ENCODE measurements around the gene HOXB5. TPM values are rescaled to one million over a fixed set of nuclear protein-coding genes. Genes with fewer than 3 reads are reported as not detected.

The HOXB5 gene
- total RNA-seq, 2 experiments from 2014 or later, result not detected

- Mint-ChIP-seq H3K27ac (no peak overlapping the region), H3K27me3 (peaks cover 99% of the 10 kb centered on the region), H3K4me3 (no peak overlapping the region), H3K9me3 (no peaks in the 10 kb centered on the region), H3K4me1 (ENCODE audit: low read depth) (peaks cover 23% of the 10 kb centered on the region), H3K36me3 (ENCODE audit: low read depth) (no peaks in the 10 kb centered on the region)
- POLR2A ChIA-PET, result interaction anchor here (1.3 kb wide), 1 partner anchor 8 kb away, joined by 3 read pairs; no protein-coding TSS in a partner anchor
- peaks cover 0 to 14% of the 10 kb centered on the region in 2 experiments for H3K9me3 ChIP-seq (ENCODE audit: control insufficient read depth in 1 of 2, insufficient read depth in 1 of 2, low read length in 2 of 2)
- no peaks in the 10 kb centered on the region for H3K36me3 ChIP-seq (ENCODE audit: insufficient read depth, low read length)
- intact Hi-C loops (cut with DNase I, micrococcal nuclease), result no loop called here
- CTCF ChIA-PET, result interaction anchor here (1.0 kb wide), 1 partner anchor 131 kb away, joined by 3 read pairs; no protein-coding TSS in a partner anchor
- no peak for TF ChIP-seq CTCF (IDR thresholded peaks at IDR 0.05)
- H3K4me1 ChIP-seq (ENCODE audit: insufficient read depth, low read length), result peaks cover 39% of the 10 kb centered on the region
- H3K27me3 ChIP-seq (ENCODE audit: control insufficient read depth in 1 of 2, insufficient read depth in 2 of 2, low read length in 2 of 2), result peaks cover 93 to 98% of the 10 kb centered on the region in 2 experiments
- no peak overlapping the region for H3K27ac ChIP-seq (ENCODE audit: low read depth in 1 of 2, low read length in 2 of 2)
- no peak overlapping the region for H3K4me3 ChIP-seq (ENCODE audit: low read length)
- DNase-seq (no peak), ATAC-seq (ENCODE audit: poor library complexity) (no peak)
Observed at GRCh38 chr17:48623583-48623982, 30.0 kb upstream of the HOXB5 start.

DNA sequence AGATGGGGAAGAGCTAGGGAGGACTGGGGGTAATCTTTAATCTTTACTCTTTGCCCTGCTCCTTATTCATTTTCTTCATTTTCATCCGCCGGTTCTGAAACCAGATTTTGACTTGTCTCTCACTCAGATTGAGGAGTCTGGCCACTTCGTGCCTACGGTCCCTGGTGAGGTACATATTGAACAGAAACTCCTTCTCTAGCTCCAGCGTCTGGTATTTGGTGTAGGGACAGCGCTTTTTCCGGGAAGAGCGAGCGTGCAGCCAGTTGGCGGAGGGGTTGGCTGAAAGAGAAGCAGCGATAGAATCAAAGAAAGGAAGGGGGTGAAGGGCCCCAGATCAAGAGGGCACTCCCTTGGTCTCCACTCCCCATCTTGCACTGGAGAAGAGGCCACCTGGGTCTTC, 29.3 kb upstream of the HOXB5 start:
- intact Hi-C loops (cut with DNase I, micrococcal nuclease), result no loop called here
- no peaks in the 10 kb centered on the region for H3K36me3 ChIP-seq (ENCODE audit: insufficient read depth, low read length)
- peaks cover 0 to 14% of the 10 kb centered on the region in 2 experiments for H3K9me3 ChIP-seq (ENCODE audit: control insufficient read depth in 1 of 2, insufficient read depth in 1 of 2, low read length in 2 of 2)
- H3K27me3 ChIP-seq (ENCODE audit: control insufficient read depth in 1 of 2, insufficient read depth in 2 of 2, low read length in 2 of 2), result peaks cover 92 to 98% of the 10 kb centered on the region in 2 experiments
- ATAC-seq (ENCODE audit: poor library complexity) (no peak), DNase-seq (no peak)
- H3K4me1 Mint-ChIP-seq (ENCODE audit: low read depth), result peaks cover 28% of the 10 kb centered on the region
- H3K4me3 Mint-ChIP-seq, result peak overlapping the region; percentile 52
- H3K27me3 Mint-ChIP-seq, result peaks cover 99% of the 10 kb centered on the region
- H3K27ac ChIP-seq (ENCODE audit: low read depth in 1 of 2, low read length in 2 of 2), result no peak overlapping the region
- POLR2A ChIA-PET, result interaction anchor here (1.3 kb wide), 1 partner anchor 9 kb away, joined by 3 read pairs; no protein-coding TSS in a partner anchor
- no peak overlapping the region for H3K27ac Mint-ChIP-seq
- no peaks in the 10 kb centered on the region for H3K36me3 Mint-ChIP-seq (ENCODE audit: low read depth)
- H3K4me1 ChIP-seq (ENCODE audit: insufficient read depth, low read length), result peaks cover 46% of the 10 kb centered on the region
- no peak for TF ChIP-seq CTCF (IDR thresholded peaks at IDR 0.05)
- no peaks in the 10 kb centered on the region for H3K9me3 Mint-ChIP-seq
- CTCF ChIA-PET, result no interaction called here
- H3K4me3 ChIP-seq (ENCODE audit: low read length), result no peak overlapping the region

DNA sequence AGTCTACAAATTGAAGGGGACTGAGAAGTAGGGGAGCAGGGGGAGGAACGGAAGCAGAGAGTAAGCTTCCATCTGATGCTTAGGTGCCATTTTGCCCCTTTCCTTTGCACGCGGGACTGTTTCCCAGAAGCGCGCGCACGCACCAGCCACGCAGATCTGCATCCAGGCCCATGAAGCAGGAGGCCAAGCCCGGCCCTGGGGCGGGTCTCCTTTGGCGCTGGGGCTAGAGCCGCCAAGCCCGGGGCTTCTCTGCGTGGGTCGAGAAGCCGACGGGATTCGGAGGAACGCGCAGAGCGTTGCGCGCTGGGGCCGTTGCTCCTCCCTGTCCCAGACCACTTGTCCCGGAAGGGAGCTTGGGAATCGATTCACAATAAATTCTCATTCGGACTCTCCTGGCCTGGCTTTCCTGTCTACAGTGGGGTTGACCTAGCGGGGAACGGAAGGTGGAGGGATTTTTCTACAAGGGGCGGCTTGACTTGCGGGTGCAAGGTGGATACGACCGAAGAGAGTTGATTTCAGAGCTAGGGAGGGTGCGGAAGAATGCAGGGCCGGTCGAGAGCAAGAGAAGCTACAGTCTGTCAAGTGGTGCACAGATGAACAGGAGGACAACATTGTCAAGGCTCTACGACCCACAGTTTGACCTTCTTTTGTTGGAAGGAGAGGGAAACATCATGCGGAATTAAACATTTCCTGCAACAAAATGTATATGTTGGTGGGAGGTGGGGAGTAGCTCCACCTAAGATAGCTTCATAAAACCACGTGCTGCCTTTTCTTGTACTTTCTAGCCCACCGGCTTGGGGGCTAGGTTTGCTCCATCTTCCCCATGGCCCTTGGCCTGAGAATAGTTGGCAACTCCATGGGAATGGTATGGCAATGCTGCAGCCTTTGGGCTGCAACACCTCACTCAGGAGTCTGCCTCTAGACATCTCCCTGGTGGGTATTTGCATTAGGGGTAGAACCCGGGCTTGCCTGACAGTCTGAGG, 28.1 kb upstream of the HOXB5 start:
- Histone ChIP-seq H3K27ac (ENCODE audit: low read depth in 1 of 2, low read length in 2 of 2) (no peak overlapping the region), H3K4me3 (ENCODE audit: low read length) (no peak overlapping the region), H3K27me3 (ENCODE audit: control insufficient read depth in 1 of 2, insufficient read depth in 2 of 2, low read length in 2 of 2) (peaks cover 92 to 98% of the 10 kb centered on the region in 2 experiments), H3K9me3 (ENCODE audit: control insufficient read depth in 1 of 2, insufficient read depth in 1 of 2, low read length in 2 of 2) (peaks cover 0 to 18% of the 10 kb centered on the region in 2 experiments), H3K4me1 (ENCODE audit: insufficient read depth, low read length) (peaks cover 42% of the 10 kb centered on the region), H3K36me3 (ENCODE audit: insufficient read depth, low read length) (no peaks in the 10 kb centered on the region)
- no peak for TF ChIP-seq CTCF (IDR thresholded peaks at IDR 0.05)
- Mint-ChIP-seq H3K9me3 (no peaks in the 10 kb centered on the region), H3K36me3 (ENCODE audit: low read depth) (no peaks in the 10 kb centered on the region), H3K27me3 (peaks cover 99% of the 10 kb centered on the region), H3K4me3 (no peak overlapping the region), H3K27ac (no peak overlapping the region), H3K4me1 (ENCODE audit: low read depth) (peaks cover 34% of the 10 kb centered on the region)
- ChIA-PET POLR2A (no interaction called here), CTCF (interaction anchor here (2.5 kb wide), 1 partner anchor 14 kb away, joined by 13 read pairs; no protein-coding TSS in a partner anchor)
- DNase-seq (no peak), ATAC-seq (ENCODE audit: poor library complexity) (no peak)
- intact Hi-C loops (cut with DNase I, micrococcal nuclease), result no loop called here

Data from CD4-positive, alpha-beta T cell (primary cell).